Adrenal gland (tissue), 5 donors: ENCODE data around the gene SEMA6D.

Source experiments
- POLR2A ChIP-seq, 2 donors: fragments of 450-650 bp; IDR thresholded peaks; one replicate each; pipeline ENCODE4 v1.6.1; 2017; ENCODE audit warnings: antibody characterized with exemption in 2 of 2, mild to moderate bottlenecking in 2 of 2, moderate library complexity in 1 of 2
- TF ChIP-seq, protein P1 (sequence below), 6 experiments: fragments of 450-650 bp in 4 of 6; fragments of 200-600 bp in 2 of 6; sonication (generic) in 1 of 6; IDR thresholded peaks; 1 replicate in 5 of 6; 2 replicates in 1 of 6; pipeline versions ENCODE4 v1.5.1 to v1.8.0; 2016 to 2021; ENCODE audit warnings: antibody characterized with exemption in 6 of 6, mild to moderate bottlenecking in 2 of 6, moderate library complexity in 1 of 6
- donor health status: DM: no; HTN: no; CAD: no.

DNA sequence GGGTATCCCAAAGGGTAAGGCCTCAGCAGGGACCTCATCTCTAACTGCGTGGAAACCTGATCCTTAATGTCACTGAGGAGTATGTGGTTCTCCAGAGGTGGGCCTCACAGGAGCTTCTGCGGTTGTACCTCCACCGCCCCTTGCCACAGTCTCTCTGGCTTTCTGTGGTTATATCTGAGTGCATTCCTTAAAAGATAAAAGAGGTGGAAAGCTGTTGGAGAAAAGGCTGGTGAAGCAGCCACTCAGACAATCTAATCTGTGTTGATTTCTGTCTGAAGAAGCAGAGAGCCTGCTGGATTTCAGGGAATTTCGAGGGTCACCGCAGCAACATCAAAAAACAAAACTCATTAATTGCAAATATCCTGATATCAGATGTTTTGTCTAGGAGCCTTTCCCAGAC lies 51.4 kb downstream of the SEMA6D start:
- TF ChIP-seq, protein P1, sequence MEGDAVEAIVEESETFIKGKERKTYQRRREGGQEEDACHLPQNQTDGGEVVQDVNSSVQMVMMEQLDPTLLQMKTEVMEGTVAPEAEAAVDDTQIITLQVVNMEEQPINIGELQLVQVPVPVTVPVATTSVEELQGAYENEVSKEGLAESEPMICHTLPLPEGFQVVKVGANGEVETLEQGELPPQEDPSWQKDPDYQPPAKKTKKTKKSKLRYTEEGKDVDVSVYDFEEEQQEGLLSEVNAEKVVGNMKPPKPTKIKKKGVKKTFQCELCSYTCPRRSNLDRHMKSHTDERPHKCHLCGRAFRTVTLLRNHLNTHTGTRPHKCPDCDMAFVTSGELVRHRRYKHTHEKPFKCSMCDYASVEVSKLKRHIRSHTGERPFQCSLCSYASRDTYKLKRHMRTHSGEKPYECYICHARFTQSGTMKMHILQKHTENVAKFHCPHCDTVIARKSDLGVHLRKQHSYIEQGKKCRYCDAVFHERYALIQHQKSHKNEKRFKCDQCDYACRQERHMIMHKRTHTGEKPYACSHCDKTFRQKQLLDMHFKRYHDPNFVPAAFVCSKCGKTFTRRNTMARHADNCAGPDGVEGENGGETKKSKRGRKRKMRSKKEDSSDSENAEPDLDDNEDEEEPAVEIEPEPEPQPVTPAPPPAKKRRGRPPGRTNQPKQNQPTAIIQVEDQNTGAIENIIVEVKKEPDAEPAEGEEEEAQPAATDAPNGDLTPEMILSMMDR (IDR thresholded peaks at IDR 0.05), result no peak
- TF ChIP-seq POLR2A (IDR thresholded peaks at IDR 0.05), result no peak
